Stimulated activated CD4-positive, alpha-beta T cell treated with anti-CD3 and anti-CD28 coated beads, Interleukin-2, amount 100 ng/mL, for 24 hours (primary cell): ENCODE measurements around the gene FARS2.
"Not testable (repeated sequence)": the region's sequence is repeated elsewhere in the genome, so short reads cannot be mapped to it uniquely, and the experiment has no call there.

ENCODE experiments used
- DNase-seq, 2 donors: peaks; one replicate each; pipeline ENCODE4 v3.0.0-alpha.2; 2020

FARS2 gene

GRCh38 chr6:5541751-5542432 is 280.6 kb downstream of the FARS2 start:
- no peak for DNase-seq

GRCh38 chr6:5547556-5547955 is 286.2 kb downstream of the FARS2 start:
- no peak for DNase-seq

- DNase-seq = no peak
These were observed 289.3 kb downstream of the FARS2 start for GRCh38 chr6:5550631-5551030.

GRCh38 chr6:5552243-5552642 is 290.9 kb downstream of the FARS2 start:
- DNase-seq = no peak

- no peak for DNase-seq
These were observed 292.5 kb downstream of the FARS2 start for GRCh38 chr6:5553767-5554166.

- DNase-seq = no peak
These were observed 292.9 kb downstream of the FARS2 start for GRCh38 chr6:5554226-5554625.

- no peak for DNase-seq
These were observed 294.7 kb downstream of the FARS2 start for GRCh38 chr6:5556011-5556410.

- DNase-seq = no peak
These were observed 296.2 kb downstream of the FARS2 start for GRCh38 chr6:5557506-5557905.

GRCh38 chr6:5559651-5560050 is 298.3 kb downstream of the FARS2 start:
- DNase-seq = no peak

- DNase-seq = no peak
These were observed 301.0 kb downstream of the FARS2 start for GRCh38 chr6:5562277-5562676.

- DNase-seq = no peak
These were observed 301.8 kb downstream of the FARS2 start for GRCh38 chr6:5563086-5563485.

GRCh38 chr6:5564746-5565145 is 303.4 kb downstream of the FARS2 start:
- not testable (repeated sequence) for DNase-seq

- DNase-seq = no peak
These were observed 304.7 kb downstream of the FARS2 start for GRCh38 chr6:5565971-5566370.

- no peak for DNase-seq
These were observed 305.4 kb downstream of the FARS2 start for GRCh38 chr6:5566718-5567117.

- DNase-seq = no peak
These were observed 306.0 kb downstream of the FARS2 start for GRCh38 chr6:5567352-5567751.

- DNase-seq = no peak
These were observed 306.6 kb downstream of the FARS2 start for GRCh38 chr6:5567890-5568289.

- DNase-seq = no peak
These were observed 308.2 kb downstream of the FARS2 start for GRCh38 chr6:5569491-5569890.

- no peak for DNase-seq
These were observed 309.3 kb downstream of the FARS2 start for GRCh38 chr6:5570641-5571040.

GRCh38 chr6:5580736-5581581 is 319.6 kb downstream of the FARS2 start:
- no peak for DNase-seq

GRCh38 chr6:5582762-5583161 is 321.4 kb downstream of the FARS2 start:
- DNase-seq = no peak

GRCh38 chr6:5583528-5583927 is 322.2 kb downstream of the FARS2 start:
- no peak for DNase-seq

- DNase-seq = no peak
These were observed 322.8 kb downstream of the FARS2 start for GRCh38 chr6:5584078-5584482.

GRCh38 chr6:5587648-5588047 is 326.3 kb downstream of the FARS2 start:
- DNase-seq = no peak

- DNase-seq = no peak
These were observed 328.3 kb downstream of the FARS2 start for GRCh38 chr6:5589422-5590141.
